SK-N-SH (cell line): Measurements from ENCODE around the gene TRIM38.

Source experiments
- CHD2 ChIP-seq: fragments of 150-350 bp; IDR thresholded peaks from 2 replicates; pipeline ENCODE4 v1.6.1; 2018; ENCODE audit warnings: low read length; ENCODE audit not compliant: partially characterized antibody
- CTCF ChIP-seq: fragments of 200-600 bp; sonication (generic); IDR thresholded peaks from 2 replicates; pipeline ENCODE4 v1.6.1; 2017; ENCODE audit warnings: antibody characterized with exemption, mild to moderate bottlenecking, moderate library complexity
- EZH2phosphoT487 ChIP-seq: fragments of 200-600 bp; sonication (generic); IDR thresholded peaks from 2 replicates; pipeline ENCODE4 v1.6.1; 2017; ENCODE audit warnings: low read depth, mixed run types, mild to moderate bottlenecking, antibody characterized with exemption, moderate library complexity, borderline replicate concordance
- RAD21 ChIP-seq: IDR thresholded peaks from 2 replicates; pipeline ENCODE4 v1.6.1; 2012; ENCODE audit warnings: mild to moderate bottlenecking, low read length
- SIN3A ChIP-seq: IDR thresholded peaks from 2 replicates; pipeline ENCODE4 v1.6.1; 2012; ENCODE audit warnings: low read depth, mild to moderate bottlenecking, low read length, moderate library complexity, borderline replicate concordance
- USF2 ChIP-seq: fragments of 150-350 bp; IDR thresholded peaks from 2 replicates; pipeline ENCODE4 v1.6.1; 2017; ENCODE audit warnings: antibody characterized with exemption, low read length, low read depth, borderline replicate concordance

- TF ChIP-seq CHD2: no peak
- TF ChIP-seq CTCF: no peak
- no peak for TF ChIP-seq EZH2phosphoT487
- no peak for TF ChIP-seq USF2
- TF ChIP-seq SIN3A: no peak
- no peak for TF ChIP-seq RAD21
Measured at GRCh38 chr6:25973923-25974555, 11.4 kb downstream of the TRIM38 start.
